GM23338 (cell line): Measurements from ENCODE around the gene ZMAT3. TPM values are rescaled to one million over a fixed set of nuclear protein-coding genes. Genes with fewer than 3 reads are reported as not detected.

ENCODE experiments used
- ATAC-seq: fragments of 200-7000 bp; cut with Tn5 transposase; 3 replicates; pipeline ENCODE4 v1.9.1; 2020
- DNase-seq: peaks from one replicate; pipeline ENCODE4 v3.0.0-alpha.2; 2015; ENCODE audit warnings: low spot score
- H2AFZ ChIP-seq: fragments of 200-600 bp; sonication (generic); 2 replicates; pipeline ENCODE4 v1.8.0; 2016; ENCODE audit warnings: antibody characterized with exemption, mild to moderate bottlenecking, moderate library complexity
- H3F3A ChIP-seq: fragments of 200-600 bp; sonication (generic); replicated peaks from 2 replicates; pipeline ENCODE4 v1.8.0; 2017; ENCODE audit warnings: antibody characterized with exemption, mixed run types, low read depth
- H3K27ac ChIP-seq: fragments of 200-600 bp; sonication (generic); 2 replicates; pipeline ENCODE4 v1.6.1; 2016; ENCODE audit warnings: low read depth
- H3K27me3 ChIP-seq: fragments of 200-600 bp; sonication (generic); 2 replicates; pipeline ENCODE4 v1.8.0; 2016; ENCODE audit warnings: mild to moderate bottlenecking, mixed run types, moderate library complexity; ENCODE audit not compliant: insufficient read depth
- H3K36me3 ChIP-seq: fragments of 200-600 bp; sonication (generic); 2 replicates; pipeline ENCODE4 v1.8.0; 2016; ENCODE audit warnings: mild to moderate bottlenecking; ENCODE audit not compliant: insufficient read depth
- H3K4me1 ChIP-seq: fragments of 200-600 bp; sonication (generic); 2 replicates; pipeline ENCODE4 v1.8.0; 2016; ENCODE audit warnings: mild to moderate bottlenecking, moderate library complexity; ENCODE audit not compliant: insufficient read depth
- H3K4me2 ChIP-seq: fragments of 200-600 bp; sonication (generic); 2 replicates; pipeline ENCODE4 v1.7.1; 2017; ENCODE audit warnings: mixed run types
- H3K4me3 ChIP-seq: fragments of 200-600 bp; sonication (generic); 2 replicates; pipeline ENCODE4 v1.6.1; 2016; ENCODE audit warnings: mixed run types
- H3K79me2 ChIP-seq: fragments of 200-600 bp; sonication (generic); replicated peaks from 2 replicates; pipeline ENCODE4 v1.8.0; 2017; ENCODE audit warnings: mild to moderate bottlenecking; ENCODE audit not compliant: insufficient read depth
- H3K9me2 ChIP-seq: fragments of 200-600 bp; sonication (generic); 2 replicates; pipeline ENCODE4 v1.8.0; 2017; ENCODE audit not compliant: insufficient read depth
- H4K20me1 ChIP-seq: fragments of 200-600 bp; sonication (generic); replicated peaks from 2 replicates; pipeline ENCODE4 v1.8.0; 2017; ENCODE audit warnings: mild to moderate bottlenecking; ENCODE audit not compliant: insufficient read depth
- H3K27ac Mint-ChIP-seq: 2 replicates; pipeline ENCODE4 v1.8.0; 2020; ENCODE audit warnings: inconsistent platforms, mild to moderate bottlenecking, moderate library complexity, mixed read lengths
- H3K27me3 Mint-ChIP-seq: 3 replicates; pipeline ENCODE4 v1.8.0; 2022; ENCODE audit warnings: low read depth, mild to moderate bottlenecking, moderate library complexity, mixed read lengths, inconsistent platforms; ENCODE audit not compliant: insufficient read depth, poor library complexity
- H3K36me3 Mint-ChIP-seq: 3 replicates; pipeline ENCODE4 v1.8.0; 2021; ENCODE audit warnings: low read depth, mild to moderate bottlenecking, inconsistent platforms, moderate library complexity, mixed read lengths
- H3K4me1 Mint-ChIP-seq: 3 replicates; pipeline ENCODE4 v1.8.0; 2020; ENCODE audit warnings: mild to moderate bottlenecking, inconsistent platforms, mixed read lengths
- H3K4me3 Mint-ChIP-seq: 3 replicates; pipeline ENCODE4 v1.8.0; 2021; ENCODE audit warnings: moderate library complexity, mild to moderate bottlenecking, inconsistent platforms, mixed read lengths
- H3K9me3 Mint-ChIP-seq: 3 replicates; pipeline ENCODE4 v1.8.0; 2020; ENCODE audit warnings: moderate library complexity, mild to moderate bottlenecking, inconsistent platforms, mixed read lengths
- CTCF ChIP-seq, 2 experiments: fragments of 200-600 bp in 1 of 2; sonication (generic) in 1 of 2; conservative IDR thresholded peaks; 2 replicates each; pipeline versions ENCODE4 v1.5.1 to v1.6.1; 2016 to 2017; ENCODE audit warnings: antibody characterized with exemption in 2 of 2, low read depth in 2 of 2, mild to moderate bottlenecking in 2 of 2, moderate library complexity in 1 of 2
- EZH2phosphoT487 ChIP-seq: fragments of 200-600 bp; sonication (generic); IDR thresholded peaks from one replicate; pipeline ENCODE4 v1.8.1; 2018; ENCODE audit warnings: antibody characterized with exemption; ENCODE audit not compliant: unreplicated experiment
- JUNB ChIP-seq: IDR thresholded peaks from one replicate; pipeline ENCODE4 v1.6.1; 2016; ENCODE audit warnings: antibody characterized with exemption; ENCODE audit not compliant: unreplicated experiment
- ZNF114 ChIP-seq: fragments of 250-450 bp; sonication (Bioruptor Pico); IDR thresholded peaks from 2 replicates; pipeline ENCODE4 v1.5.0; 2020; ENCODE audit warnings: mild to moderate bottlenecking, moderate library complexity
- ZNF462 ChIP-seq: fragments of 250-450 bp; sonication (Bioruptor Pico); IDR thresholded peaks from 2 replicates; pipeline ENCODE4 v1.5.0; 2020; ENCODE audit warnings: mild to moderate bottlenecking, moderate library complexity
- polyA plus RNA-seq: library from polyadenylated mRNA; unstranded; fragments of >200 nt; fragmentation: Nextera tagmentation; extraction: Ambion mirVana; gene quantifications from 2 replicates; pipeline ENCODE4 v1.2.1, GENCODE V29; 2016
- total RNA-seq: library from RNA; depleted of rRNA; stranded (reverse); fragments of >200 nt; shearing (Covaris generic); gene quantifications from 2 replicates; pipeline ENCODE4 v1.2.3, GENCODE V29; 2014

ZMAT3 gene
- total and polyA plus RNA-seq, 2 experiments from 2014 or later = 10.0 to 17.3 TPM

GRCh38 chr3:179067839-179068238 is 3.8 kb downstream of the ZMAT3 start (continued):
- TF ChIP-seq ZNF462 (CRISPR knock-in tag) (no peak), EZH2phosphoT487 (no peak), CTCF (conservative IDR thresholded peaks at IDR 0.05; ENCODE audit: low read depth in 2 of 2) (no peak)

DNA sequence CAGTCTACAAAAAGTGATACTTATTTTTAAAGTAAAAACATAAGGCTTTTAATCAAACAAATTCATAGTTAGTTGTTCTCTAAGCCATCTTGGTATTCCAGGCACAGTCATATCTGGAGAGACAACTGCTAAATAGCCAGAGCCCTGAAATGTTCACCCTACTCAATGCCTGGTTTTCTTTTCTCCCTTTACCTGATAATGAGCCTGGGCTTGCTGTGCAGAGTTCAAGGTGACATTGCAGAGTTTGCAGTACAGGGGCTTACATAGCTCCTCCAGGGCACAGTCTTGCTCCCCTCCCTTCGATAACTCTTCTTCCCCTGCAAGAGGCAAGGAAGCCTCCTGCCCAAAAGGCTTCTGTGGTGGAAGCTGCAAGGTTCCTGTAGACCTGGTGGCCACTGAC is 4.3 kb downstream of the ZMAT3 start:
- Mint-ChIP-seq H3K4me1 (peaks cover 18% of the 10 kb centered on the region), H3K9me3 (no peaks in the 10 kb centered on the region), H3K36me3 (no peaks in the 10 kb centered on the region), H3K27ac (no peak overlapping the region; the same call in 1 of the 2 replicates), H3K4me3 (no peak overlapping the region), H3K27me3 (peaks cover 4% of the 10 kb centered on the region)
- Histone ChIP-seq H3K4me3 (no peak overlapping the region), H3F3A (0 out of 2 replicates have a peak, but pooled peaks cover 3% of the 10 kb centered on the region), H4K20me1 (no peaks in the 10 kb centered on the region), H3K36me3 (no peaks in the 10 kb centered on the region), H3K9me2 (no peaks in the 10 kb centered on the region), H3K27me3 (0 out of 2 replicates have a peak, but pooled peaks cover 3% of the 10 kb centered on the region), H2AFZ (no peak overlapping the region), H3K4me2 (no peak overlapping the region), H3K79me2 (0 out of 2 replicates have a peak, but pooled peaks cover 16% of the 10 kb centered on the region), H3K27ac (no peak overlapping the region), H3K4me1 (peaks cover 15% of the 10 kb centered on the region)
- no peak for DNase-seq
- TF ChIP-seq ZNF114 (CRISPR knock-in tag) (no peak), JUNB (no peak)
- ATAC-seq = no peak
